Osteoblast (primary cell): ENCODE data around the gene NUDT4. TPM values are rescaled to one million over a fixed set of nuclear protein-coding genes. Genes with fewer than 3 reads are reported as not detected.

Experiments used
- DNase-seq: peaks from one replicate; pipeline ENCODE4 v3.0.0; 2011; ENCODE audit warnings: low spot score, mixed read lengths; ENCODE audit not compliant: insufficient read length; ENCODE audit errors: missing footprints
- H2AFZ ChIP-seq: 2 replicates; pipeline ENCODE4 v1.6.0; 2011; ENCODE audit warnings: mild to moderate bottlenecking, low read length
- H3K27ac ChIP-seq: 2 replicates; pipeline ENCODE4 v1.5.1; 2011; ENCODE audit warnings: mild to moderate bottlenecking, low read depth, low read length, moderate library complexity
- H3K27me3 ChIP-seq: 2 replicates; pipeline ENCODE4 v1.6.0; 2012; ENCODE audit warnings: mild to moderate bottlenecking, control low read depth, inconsistent platforms, low read length, moderate library complexity; ENCODE audit not compliant: insufficient read depth
- H3K36me3 ChIP-seq: 2 replicates; pipeline ENCODE4 v1.5.1; 2011; ENCODE audit warnings: mild to moderate bottlenecking, low read length, control low read depth, moderate library complexity; ENCODE audit not compliant: insufficient read depth
- H3K4me1 ChIP-seq: 2 replicates; pipeline ENCODE4 v1.5.1; 2011; ENCODE audit warnings: mild to moderate bottlenecking, low read length, control low read depth, moderate library complexity; ENCODE audit not compliant: insufficient read depth
- H3K4me2 ChIP-seq: 2 replicates; pipeline ENCODE4 v1.6.0; 2011; ENCODE audit warnings: mild to moderate bottlenecking, low read length; ENCODE audit not compliant: insufficient read depth
- H3K4me3 ChIP-seq: fragments of 200-600 bp; sonication (generic); 3 replicates; pipeline ENCODE4 v1.5.1; 2012; ENCODE audit warnings: mild to moderate bottlenecking, low read length, inconsistent platforms; ENCODE audit not compliant: insufficient read depth
- H3K79me2 ChIP-seq: 2 replicates; pipeline ENCODE4 v1.6.0; 2012; ENCODE audit warnings: mild to moderate bottlenecking, low read length, control low read depth, inconsistent platforms; ENCODE audit not compliant: insufficient read depth
- H3K9me3 ChIP-seq: 2 replicates; pipeline ENCODE4 v1.5.1; 2011; ENCODE audit warnings: low read depth, low read length, control low read depth
- H4K20me1 ChIP-seq: 2 replicates; pipeline ENCODE4 v1.6.0; 2012; ENCODE audit warnings: mild to moderate bottlenecking, low read length, control low read depth; ENCODE audit not compliant: insufficient read depth
- CTCF ChIP-seq: IDR thresholded peaks from 2 replicates; pipeline ENCODE4 v1.5.1; 2011; ENCODE audit warnings: mild to moderate bottlenecking, low read depth, low read length, moderate library complexity; ENCODE audit errors: extremely low read depth
- total RNA-seq: library from RNA; depleted of rRNA; stranded (reverse); fragments of >200 nt; gene quantifications from 2 replicates; pipeline ENCODE4 v1.2.3, GENCODE V29; 2012

The NUDT4 gene
- total RNA-seq, 1 donor, result 145 TPM

- peak overlapping the region; percentile 61 for H2AFZ ChIP-seq
- H3K4me1 ChIP-seq, result peaks cover 34% of the 10 kb centered on the region
- H3K4me3 ChIP-seq, result peak overlapping the region; percentile 80
- H3K9me3 ChIP-seq, result no peaks in the 10 kb centered on the region
- H3K79me2 ChIP-seq, result peaks cover 55% of the 10 kb centered on the region
- H4K20me1 ChIP-seq, result peaks cover 38% of the 10 kb centered on the region
- H3K27ac ChIP-seq, result peak overlapping the region; percentile 86
- peak overlapping the region; percentile 85 for H3K4me2 ChIP-seq
- peak; percentile 83 for DNase-seq
- no peak for TF ChIP-seq CTCF
- no peaks in the 10 kb centered on the region for H3K36me3 ChIP-seq
- H3K27me3 ChIP-seq, result no peaks in the 10 kb centered on the region
Observed at GRCh38 chr12:93441081-93441616, 63.4 kb downstream of the NUDT4 start.

GRCh38 chr12:93441617-93442410 lies 64.1 kb downstream of the NUDT4 start, which contains the start of gene UBE2N:
Gene UBE2N (minus strand): TSS chr12:93441947. CDS start chr12:93441884, 63 bp downstream.
- Histone ChIP-seq H3K27ac (peak within 1 kb of the TSS; percentile 86), H3K27me3 (no peaks in the 10 kb centered on the region), H3K4me2 (peak within 1 kb of the TSS; percentile 85), H3K4me1 (peaks cover 29% of the 10 kb centered on the region), H3K79me2 (peaks cover 49% of the 10 kb centered on the region), H4K20me1 (peaks cover 31% of the 10 kb centered on the region), H3K36me3 (no peaks in the 10 kb centered on the region), H3K4me3 (peak within 1 kb of the TSS; percentile 80), H2AFZ (peak within 1 kb of the TSS; percentile 96), H3K9me3 (no peaks in the 10 kb centered on the region)
- no peak for TF ChIP-seq CTCF
- DNase-seq, result peak; percentile 98

- Histone ChIP-seq H3K4me1 (peaks cover 29% of the 10 kb centered on the region), H2AFZ (peak overlapping the region; percentile 96), H3K4me2 (peak overlapping the region; percentile 85), H3K27ac (peak overlapping the region; percentile 86), H3K79me2 (peaks cover 40% of the 10 kb centered on the region), H3K9me3 (no peaks in the 10 kb centered on the region), H3K36me3 (no peaks in the 10 kb centered on the region), H3K27me3 (no peaks in the 10 kb centered on the region), H4K20me1 (peaks cover 23% of the 10 kb centered on the region), H3K4me3 (peak overlapping the region; percentile 80)
- DNase-seq, result peak; percentile 10
- TF ChIP-seq CTCF, result no peak
Observed at GRCh38 chr12:93442411-93443340, 65.0 kb downstream of the NUDT4 start.
